IPS-18a (cell line): ENCODE results near the gene ZNF143.
"Not testable (repeated sequence)": the region's sequence is repeated elsewhere in the genome, so short reads cannot be mapped to it uniquely, and the experiment has no call there.

ENCODE experiments used
- H3K27ac ChIP-seq: one replicate; pipeline ENCODE4 v1.5.1; 2013; ENCODE audit warnings: low read length
- H3K27me3 ChIP-seq: one replicate; pipeline ENCODE4 v1.6.1; 2013; ENCODE audit warnings: mild to moderate bottlenecking, low read length; ENCODE audit not compliant: control insufficient read depth, insufficient read depth
- H3K36me3 ChIP-seq: one replicate; pipeline ENCODE4 v1.6.1; 2013; ENCODE audit warnings: low read depth, low read length; ENCODE audit not compliant: control insufficient read depth
- H3K4me1 ChIP-seq: one replicate; pipeline ENCODE4 v1.6.1; 2013; ENCODE audit warnings: low read depth, low read length; ENCODE audit not compliant: control insufficient read depth
- H3K4me3 ChIP-seq: one replicate; pipeline ENCODE4 v1.5.1; 2013; ENCODE audit warnings: low read length
- H3K9ac ChIP-seq: one replicate; pipeline ENCODE4 v1.6.1; 2013; ENCODE audit warnings: mild to moderate bottlenecking, low read length, moderate library complexity
- H3K9me3 ChIP-seq: one replicate; pipeline ENCODE4 v1.6.1; 2013; ENCODE audit warnings: low read depth, low read length; ENCODE audit not compliant: control insufficient read depth

The ZNF143 gene

DNA sequence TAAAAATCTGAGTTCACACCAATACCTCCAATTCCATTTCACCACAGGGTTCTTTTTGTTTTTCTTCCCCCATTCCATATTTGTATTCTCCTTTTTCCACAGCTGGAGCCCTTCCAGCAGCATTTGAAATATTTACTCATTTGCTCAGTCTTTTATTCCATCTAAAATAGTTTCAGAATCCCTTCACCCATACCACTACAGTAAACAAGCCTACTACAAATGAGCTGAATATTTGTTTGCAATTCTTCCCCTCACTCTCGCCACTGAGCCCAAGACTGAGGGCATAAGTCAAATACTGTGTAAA, 46.4 kb downstream of the ZNF143 start:
- Histone ChIP-seq H3K9me3 (no peaks in the 10 kb centered on the region), H3K27me3 (no peaks in the 10 kb centered on the region), H3K27ac (peak overlapping the region; percentile 22), H3K4me1 (peaks cover 13% of the 10 kb centered on the region), H3K9ac (peak overlapping the region; percentile 28), H3K36me3 (peaks cover 28% of the 10 kb centered on the region), H3K4me3 (peak overlapping the region; percentile 40)

DNA sequence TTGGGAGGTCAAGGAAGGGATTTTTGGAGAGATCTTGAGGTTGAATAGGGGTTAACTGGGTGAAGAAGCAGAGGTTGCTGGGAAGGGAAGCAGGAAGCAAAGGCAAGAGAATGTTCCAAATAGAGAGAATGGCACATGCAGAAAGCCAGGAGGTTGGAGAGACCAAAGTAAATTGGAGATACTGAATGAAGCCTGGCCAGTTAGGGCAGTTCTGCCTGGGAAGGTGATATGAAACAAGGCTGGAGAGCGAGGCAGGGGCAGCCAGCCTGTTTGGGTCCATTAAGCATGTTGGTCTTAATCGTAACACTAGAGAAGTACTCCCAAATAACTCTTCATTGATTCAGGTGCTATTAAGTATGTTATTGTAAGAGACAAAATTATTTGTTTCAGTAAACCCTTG, 48.2 kb downstream of the ZNF143 start:
- Histone ChIP-seq H3K9me3 (no peaks in the 10 kb centered on the region), H3K36me3 (peaks cover 37% of the 10 kb centered on the region), H3K9ac (no peak overlapping the region), H3K4me3 (no peak overlapping the region), H3K4me1 (peaks cover 13% of the 10 kb centered on the region), H3K27ac (no peak overlapping the region), H3K27me3 (no peaks in the 10 kb centered on the region)

DNA sequence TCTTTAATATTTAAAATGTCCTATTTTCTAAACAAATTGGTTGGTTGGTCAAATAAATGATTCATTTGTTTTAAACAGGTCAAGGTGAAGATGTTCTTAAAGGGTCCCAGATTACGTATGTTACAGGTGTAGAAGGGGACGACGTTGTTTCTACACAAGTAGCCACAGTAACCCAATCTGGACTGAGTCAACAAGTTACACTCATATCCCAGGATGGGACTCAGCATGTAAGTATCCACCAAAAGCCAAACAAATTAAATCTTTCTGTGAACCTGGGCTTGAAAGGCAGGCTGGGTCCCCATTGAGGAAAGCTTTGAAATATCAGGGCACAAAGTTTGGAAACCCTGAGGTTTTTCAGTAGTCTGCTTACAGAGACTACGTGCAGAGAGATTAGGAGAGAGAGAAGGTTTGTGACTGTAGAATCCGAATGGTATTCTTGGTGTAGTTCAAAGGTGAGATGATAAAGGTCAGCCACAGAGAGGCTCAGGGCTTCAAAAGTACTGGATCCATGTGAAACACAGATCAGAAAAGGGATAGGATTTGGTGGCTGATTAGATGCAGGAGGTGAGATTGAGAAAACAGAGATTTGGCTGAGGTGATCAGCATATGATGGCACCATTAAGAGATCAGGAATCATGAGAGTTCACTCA, 51.7 kb downstream of the ZNF143 start:
- no peak overlapping the region for H3K27ac ChIP-seq
- no peaks in the 10 kb centered on the region for H3K4me1 ChIP-seq
- no peaks in the 10 kb centered on the region for H3K27me3 ChIP-seq
- no peak overlapping the region for H3K9ac ChIP-seq
- no peak overlapping the region for H3K4me3 ChIP-seq
- peaks cover 49% of the 10 kb centered on the region for H3K36me3 ChIP-seq
- no peaks in the 10 kb centered on the region for H3K9me3 ChIP-seq

DNA sequence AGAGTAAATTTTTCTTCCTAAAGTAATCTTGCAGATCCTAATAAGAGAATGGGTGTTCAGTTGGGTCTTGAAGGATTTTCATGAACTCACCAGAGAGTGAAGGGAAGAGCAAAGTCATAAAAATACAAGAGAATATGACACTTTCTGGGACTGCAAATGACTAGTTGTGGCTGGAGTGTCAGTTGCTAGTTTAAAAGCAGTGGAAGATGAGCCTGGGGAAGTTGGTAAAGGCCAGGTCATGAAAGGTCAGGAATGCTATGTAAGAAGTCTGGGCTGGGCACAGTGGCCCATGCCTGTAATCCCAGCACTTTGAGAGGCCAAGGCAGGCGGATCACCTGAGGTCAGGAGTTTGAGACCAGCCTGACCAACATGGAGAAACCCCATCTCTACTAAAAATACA, 53.8 kb downstream of the ZNF143 start:
- not testable (repeated sequence) for H3K27me3 ChIP-seq, H3K9ac ChIP-seq, H3K4me3 ChIP-seq, H3K9me3 ChIP-seq, H3K4me1 ChIP-seq, H3K27ac ChIP-seq
- peaks cover 39% of the 10 kb centered on the region for H3K36me3 ChIP-seq

DNA sequence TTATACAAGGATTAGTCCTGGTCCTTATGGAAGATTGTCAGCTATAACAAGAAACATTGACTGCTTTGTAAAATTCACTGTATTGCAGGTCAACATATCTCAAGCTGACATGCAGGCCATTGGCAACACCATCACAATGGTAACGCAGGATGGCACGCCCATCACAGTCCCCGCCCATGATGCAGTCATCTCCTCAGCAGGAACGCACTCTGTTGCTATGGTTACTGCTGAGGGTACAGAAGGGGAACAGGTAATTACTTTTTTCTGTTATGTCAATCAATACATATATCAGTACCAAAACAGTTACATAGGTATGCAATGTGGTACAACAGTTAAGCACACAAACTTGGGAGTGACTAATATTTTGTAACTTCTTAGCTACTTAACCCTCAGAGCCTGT, 55.3 kb downstream of the ZNF143 start:
- Histone ChIP-seq H3K27me3 (no peaks in the 10 kb centered on the region), H3K27ac (peak overlapping the region; percentile 73), H3K9ac (peak overlapping the region; percentile 20), H3K4me1 (peaks cover 7% of the 10 kb centered on the region), H3K9me3 (no peaks in the 10 kb centered on the region), H3K36me3 (peaks cover 32% of the 10 kb centered on the region), H3K4me3 (no peak overlapping the region)

DNA sequence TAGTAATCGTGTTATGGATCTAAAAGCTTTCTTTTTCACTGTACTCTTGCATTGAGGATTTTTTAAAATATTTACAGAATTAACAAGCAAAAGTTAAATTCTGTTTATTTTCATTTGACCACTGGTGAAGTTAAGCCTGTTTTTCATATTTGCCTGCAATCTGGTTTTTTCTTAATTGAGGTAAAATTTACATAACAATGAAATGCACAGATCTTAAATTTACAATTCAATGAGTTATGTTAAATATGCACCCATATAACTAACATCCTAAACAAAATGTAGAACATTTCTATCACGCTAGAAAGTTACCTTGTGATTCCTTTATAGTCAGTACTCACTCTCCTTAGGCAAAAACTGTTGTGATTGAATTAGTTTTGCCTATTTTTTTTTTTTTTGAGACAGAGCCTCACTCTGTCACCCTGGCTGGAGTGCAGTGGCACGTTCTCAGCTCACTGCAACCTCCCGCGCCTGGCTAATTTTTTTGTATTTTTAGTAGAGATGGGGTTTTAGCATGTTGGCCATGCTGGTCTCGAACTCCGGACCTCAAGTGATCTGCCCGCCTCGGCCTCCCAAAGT, 58.1 kb downstream of the ZNF143 start:
- Histone ChIP-seq H3K36me3 (peaks cover 17% of the 10 kb centered on the region), H3K9ac (no peak overlapping the region), H3K4me1 (peaks cover 7% of the 10 kb centered on the region), H3K4me3 (no peak overlapping the region), H3K9me3 (no peaks in the 10 kb centered on the region), H3K27me3 (no peaks in the 10 kb centered on the region), H3K27ac (no peak overlapping the region)

DNA sequence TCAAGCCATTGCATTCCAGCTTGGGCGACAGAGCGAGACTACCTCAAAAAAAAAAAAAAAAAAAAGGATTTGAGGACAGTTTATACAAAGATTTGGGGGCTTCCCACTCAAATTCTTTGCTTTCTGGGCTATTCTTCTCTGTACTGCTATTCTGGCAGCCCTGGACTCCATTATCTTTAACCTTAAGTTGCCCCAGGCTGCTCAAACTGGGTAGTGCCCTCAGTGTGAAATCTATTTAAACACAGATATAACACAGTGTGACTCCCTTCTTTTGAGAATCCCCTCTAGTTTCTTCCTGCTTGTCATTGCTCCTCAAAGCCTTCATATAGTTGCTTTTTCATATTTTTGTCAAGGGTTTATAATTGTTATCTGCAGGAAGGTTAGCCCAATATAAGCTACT, 63.2 kb downstream of the ZNF143 start:
- Histone ChIP-seq H3K9ac (no peak overlapping the region), H3K4me3 (no peak overlapping the region), H3K9me3 (no peaks in the 10 kb centered on the region), H3K27ac (no peak overlapping the region), H3K4me1 (peaks cover 17% of the 10 kb centered on the region), H3K27me3 (no peaks in the 10 kb centered on the region), H3K36me3 (peaks cover 19% of the 10 kb centered on the region)

DNA sequence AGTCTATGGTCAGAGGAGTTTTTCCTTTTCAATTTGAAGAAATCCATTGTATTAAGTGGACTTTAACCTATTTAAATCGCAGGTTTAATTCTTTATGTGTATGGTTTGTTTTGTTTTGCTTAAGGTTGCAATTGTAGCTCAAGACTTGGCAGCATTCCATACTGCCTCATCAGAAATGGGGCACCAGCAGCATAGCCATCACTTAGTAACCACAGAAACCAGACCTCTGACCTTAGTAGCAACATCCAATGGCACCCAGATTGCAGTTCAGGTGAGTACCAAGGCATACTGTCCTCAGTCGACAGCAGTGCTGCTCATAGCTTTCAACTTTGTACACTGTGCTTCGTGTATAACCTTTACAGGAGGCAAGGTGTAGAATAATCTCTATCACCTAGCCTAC, 64.3 kb downstream of the ZNF143 start:
- Histone ChIP-seq H3K27me3 (no peaks in the 10 kb centered on the region), H3K9me3 (no peaks in the 10 kb centered on the region), H3K27ac (no peak overlapping the region), H3K9ac (no peak overlapping the region), H3K4me1 (peaks cover 12% of the 10 kb centered on the region), H3K36me3 (peaks cover 19% of the 10 kb centered on the region), H3K4me3 (no peak overlapping the region)

DNA sequence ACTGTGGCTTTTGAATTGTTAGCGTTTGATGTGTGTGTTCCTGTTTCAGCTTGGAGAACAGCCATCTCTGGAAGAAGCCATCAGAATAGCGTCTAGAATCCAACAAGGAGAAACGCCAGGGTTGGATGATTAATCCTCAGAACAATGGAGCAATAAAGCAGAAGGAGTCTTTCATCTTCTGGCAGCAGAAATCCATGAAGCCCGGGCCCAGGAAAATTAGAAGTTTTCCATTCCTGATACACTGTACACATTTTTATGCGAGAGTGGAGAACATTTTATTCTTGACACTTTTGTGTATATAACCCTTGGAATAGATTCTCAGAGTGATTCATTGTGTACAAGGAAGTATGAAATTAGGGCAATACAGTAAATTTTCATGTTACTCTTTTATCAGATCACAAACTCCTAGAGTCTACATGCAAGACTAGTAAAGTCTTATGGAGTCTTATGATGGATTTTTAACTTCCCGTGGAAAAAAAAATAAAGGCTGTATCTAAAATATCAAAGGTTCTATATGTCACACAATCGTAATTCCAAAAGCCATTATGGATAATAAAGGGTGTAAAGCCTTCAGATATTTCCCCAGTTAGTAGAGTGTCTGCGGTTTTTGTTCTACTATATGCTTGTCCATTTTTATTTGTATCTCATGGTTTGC, 66.8 kb downstream of the ZNF143 start:
- H3K4me3 ChIP-seq: no peak overlapping the region
- H3K36me3 ChIP-seq: peaks cover 16% of the 10 kb centered on the region
- no peaks in the 10 kb centered on the region for H3K27me3 ChIP-seq
- H3K27ac ChIP-seq: no peak overlapping the region
- peaks cover 12% of the 10 kb centered on the region for H3K4me1 ChIP-seq
- no peaks in the 10 kb centered on the region for H3K9me3 ChIP-seq
- H3K9ac ChIP-seq: no peak overlapping the region

DNA sequence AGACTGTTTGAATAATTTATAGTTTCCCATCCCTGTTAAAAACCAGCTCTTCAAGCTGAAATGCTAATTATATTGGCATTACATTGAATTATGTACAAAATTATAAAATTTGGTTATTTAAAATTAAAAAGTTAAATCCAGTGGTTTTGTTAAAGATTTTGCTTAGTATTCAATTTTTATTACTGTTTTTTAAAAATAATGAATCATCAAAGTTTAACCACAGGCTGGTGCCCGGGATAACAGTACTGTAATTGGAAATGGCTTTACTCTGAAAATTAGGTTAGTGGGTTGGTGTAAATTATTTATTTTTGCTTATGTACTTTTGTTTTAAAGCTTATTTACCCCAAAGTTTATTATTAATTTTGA, 67.3 kb downstream of the ZNF143 start:
- H3K27ac ChIP-seq: no peak overlapping the region
- H3K4me3 ChIP-seq: no peak overlapping the region
- peaks cover 16% of the 10 kb centered on the region for H3K36me3 ChIP-seq
- no peaks in the 10 kb centered on the region for H3K27me3 ChIP-seq
- H3K9me3 ChIP-seq: no peaks in the 10 kb centered on the region
- H3K4me1 ChIP-seq: peaks cover 13% of the 10 kb centered on the region
- H3K9ac ChIP-seq: no peak overlapping the region

DNA sequence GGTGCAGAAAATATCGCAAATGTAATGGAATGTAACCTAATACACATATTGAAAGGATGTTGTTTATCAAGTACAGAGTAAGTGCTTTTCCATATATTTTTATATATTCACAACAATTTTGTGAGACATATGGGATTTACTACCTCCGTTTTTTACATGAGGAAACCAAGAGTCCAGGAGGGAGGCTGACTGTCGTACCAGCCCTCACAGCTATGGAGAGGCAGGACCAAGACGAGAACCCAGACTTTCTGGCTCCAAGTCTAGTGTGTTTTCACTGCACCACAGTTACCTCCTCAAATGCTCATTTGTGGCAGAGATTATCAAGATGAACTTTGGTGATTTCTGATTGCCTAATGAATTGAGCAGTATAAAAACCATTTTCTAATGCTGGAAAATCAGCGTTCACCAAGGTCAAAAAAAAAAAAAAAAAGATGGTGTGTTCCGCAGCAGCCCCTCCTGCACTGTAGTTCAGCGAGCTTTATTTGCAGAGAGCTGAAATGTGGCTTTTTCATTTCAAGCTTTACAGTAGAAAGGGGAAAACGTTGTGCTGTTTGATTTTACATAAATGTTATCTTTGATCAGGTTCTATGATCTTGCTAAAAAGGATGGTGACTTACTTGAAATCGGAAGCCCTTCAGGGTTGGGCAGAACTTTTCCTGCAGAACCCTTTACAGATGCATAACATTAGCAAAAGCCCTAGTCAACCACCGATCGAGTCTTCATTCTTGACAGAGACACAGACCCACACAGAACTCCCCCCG, 67.9 kb downstream of the ZNF143 start:
- Histone ChIP-seq H3K27me3 (no peaks in the 10 kb centered on the region), H3K9ac (no peak overlapping the region), H3K36me3 (peaks cover 16% of the 10 kb centered on the region), H3K9me3 (no peaks in the 10 kb centered on the region), H3K27ac (no peak overlapping the region), H3K4me3 (no peak overlapping the region), H3K4me1 (peaks cover 19% of the 10 kb centered on the region)
